ENCODE measurements around the gene SERPINB4.

SERPINB4 gene

DNA sequence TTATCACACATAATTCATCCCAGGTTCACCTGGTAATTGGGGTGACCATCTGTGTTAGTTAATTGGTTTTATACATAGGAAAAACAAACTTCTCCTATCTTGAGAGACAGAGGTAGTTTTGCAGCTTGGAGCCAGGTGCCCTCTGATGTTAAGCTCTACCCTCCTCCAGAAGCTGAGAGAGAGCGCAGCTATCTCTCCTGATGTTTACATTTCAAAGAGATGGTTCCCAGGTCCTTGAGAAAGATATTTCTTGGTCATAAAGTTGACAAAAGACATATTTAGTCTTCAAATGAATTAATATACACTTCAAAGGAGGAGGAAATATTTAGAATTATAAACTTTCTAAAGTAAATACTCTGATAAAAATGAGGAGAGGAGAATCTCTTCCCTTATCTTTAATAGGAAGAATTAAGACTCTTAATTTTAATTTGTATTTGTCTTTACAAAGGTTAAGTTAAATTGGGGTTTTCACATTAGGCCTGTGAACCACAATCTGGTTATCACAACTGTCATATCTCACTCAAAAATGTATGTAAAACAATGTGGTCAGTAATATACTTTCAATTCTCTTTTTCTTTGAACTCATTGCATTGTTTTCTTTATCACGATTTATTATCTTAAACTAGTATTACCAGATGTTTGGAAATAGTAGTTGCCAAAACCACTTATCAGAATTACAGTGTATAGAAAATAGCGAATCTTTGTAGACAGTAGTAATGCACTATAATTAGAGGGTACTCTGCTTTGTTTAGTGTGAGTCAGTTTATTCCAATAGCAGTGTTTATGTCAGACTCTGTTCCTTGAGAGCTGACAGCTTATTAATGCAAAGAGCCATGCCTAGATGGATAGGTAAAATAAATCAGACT lies 26.8 kb downstream of the SERPINB4 start:
- Histone ChIP-seq H3K27me3 (ENCODE audit: insufficient read depth, poor library complexity, severe bottlenecking) (no peaks in the 10 kb centered on the region), H3K27ac (replicated peaks) (no peak overlapping the region), H3K4me3 (replicated peaks; ENCODE audit: insufficient read depth, low read length) (no peak overlapping the region)
- TF ChIP-seq GABPA (IDR thresholded peaks at IDR 0.05; ENCODE audit: low read depth) = no peak
- TF ChIP-seq POLR2AphosphoS5 (IDR thresholded peaks at IDR 0.05; ENCODE audit: low read depth) = no peak
- no peak for TF ChIP-seq SPI1 (IDR thresholded peaks at IDR 0.05; ENCODE audit: borderline replicate concordance, low read depth)
- TF ChIP-seq, protein P1, sequence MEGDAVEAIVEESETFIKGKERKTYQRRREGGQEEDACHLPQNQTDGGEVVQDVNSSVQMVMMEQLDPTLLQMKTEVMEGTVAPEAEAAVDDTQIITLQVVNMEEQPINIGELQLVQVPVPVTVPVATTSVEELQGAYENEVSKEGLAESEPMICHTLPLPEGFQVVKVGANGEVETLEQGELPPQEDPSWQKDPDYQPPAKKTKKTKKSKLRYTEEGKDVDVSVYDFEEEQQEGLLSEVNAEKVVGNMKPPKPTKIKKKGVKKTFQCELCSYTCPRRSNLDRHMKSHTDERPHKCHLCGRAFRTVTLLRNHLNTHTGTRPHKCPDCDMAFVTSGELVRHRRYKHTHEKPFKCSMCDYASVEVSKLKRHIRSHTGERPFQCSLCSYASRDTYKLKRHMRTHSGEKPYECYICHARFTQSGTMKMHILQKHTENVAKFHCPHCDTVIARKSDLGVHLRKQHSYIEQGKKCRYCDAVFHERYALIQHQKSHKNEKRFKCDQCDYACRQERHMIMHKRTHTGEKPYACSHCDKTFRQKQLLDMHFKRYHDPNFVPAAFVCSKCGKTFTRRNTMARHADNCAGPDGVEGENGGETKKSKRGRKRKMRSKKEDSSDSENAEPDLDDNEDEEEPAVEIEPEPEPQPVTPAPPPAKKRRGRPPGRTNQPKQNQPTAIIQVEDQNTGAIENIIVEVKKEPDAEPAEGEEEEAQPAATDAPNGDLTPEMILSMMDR (IDR thresholded peaks at IDR 0.05; ENCODE audit: insufficient read depth, low read length) = no peak
- TF ChIP-seq, protein P2, sequence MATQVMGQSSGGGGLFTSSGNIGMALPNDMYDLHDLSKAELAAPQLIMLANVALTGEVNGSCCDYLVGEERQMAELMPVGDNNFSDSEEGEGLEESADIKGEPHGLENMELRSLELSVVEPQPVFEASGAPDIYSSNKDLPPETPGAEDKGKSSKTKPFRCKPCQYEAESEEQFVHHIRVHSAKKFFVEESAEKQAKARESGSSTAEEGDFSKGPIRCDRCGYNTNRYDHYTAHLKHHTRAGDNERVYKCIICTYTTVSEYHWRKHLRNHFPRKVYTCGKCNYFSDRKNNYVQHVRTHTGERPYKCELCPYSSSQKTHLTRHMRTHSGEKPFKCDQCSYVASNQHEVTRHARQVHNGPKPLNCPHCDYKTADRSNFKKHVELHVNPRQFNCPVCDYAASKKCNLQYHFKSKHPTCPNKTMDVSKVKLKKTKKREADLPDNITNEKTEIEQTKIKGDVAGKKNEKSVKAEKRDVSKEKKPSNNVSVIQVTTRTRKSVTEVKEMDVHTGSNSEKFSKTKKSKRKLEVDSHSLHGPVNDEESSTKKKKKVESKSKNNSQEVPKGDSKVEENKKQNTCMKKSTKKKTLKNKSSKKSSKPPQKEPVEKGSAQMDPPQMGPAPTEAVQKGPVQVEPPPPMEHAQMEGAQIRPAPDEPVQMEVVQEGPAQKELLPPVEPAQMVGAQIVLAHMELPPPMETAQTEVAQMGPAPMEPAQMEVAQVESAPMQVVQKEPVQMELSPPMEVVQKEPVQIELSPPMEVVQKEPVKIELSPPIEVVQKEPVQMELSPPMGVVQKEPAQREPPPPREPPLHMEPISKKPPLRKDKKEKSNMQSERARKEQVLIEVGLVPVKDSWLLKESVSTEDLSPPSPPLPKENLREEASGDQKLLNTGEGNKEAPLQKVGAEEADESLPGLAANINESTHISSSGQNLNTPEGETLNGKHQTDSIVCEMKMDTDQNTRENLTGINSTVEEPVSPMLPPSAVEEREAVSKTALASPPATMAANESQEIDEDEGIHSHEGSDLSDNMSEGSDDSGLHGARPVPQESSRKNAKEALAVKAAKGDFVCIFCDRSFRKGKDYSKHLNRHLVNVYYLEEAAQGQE (IDR thresholded peaks at IDR 0.05; ENCODE audit: insufficient replicate concordance, low read depth) = no peak
- no peak for DNase-seq (ENCODE audit: low read depth in 1 of 2, low spot score in 1 of 2)

DNA sequence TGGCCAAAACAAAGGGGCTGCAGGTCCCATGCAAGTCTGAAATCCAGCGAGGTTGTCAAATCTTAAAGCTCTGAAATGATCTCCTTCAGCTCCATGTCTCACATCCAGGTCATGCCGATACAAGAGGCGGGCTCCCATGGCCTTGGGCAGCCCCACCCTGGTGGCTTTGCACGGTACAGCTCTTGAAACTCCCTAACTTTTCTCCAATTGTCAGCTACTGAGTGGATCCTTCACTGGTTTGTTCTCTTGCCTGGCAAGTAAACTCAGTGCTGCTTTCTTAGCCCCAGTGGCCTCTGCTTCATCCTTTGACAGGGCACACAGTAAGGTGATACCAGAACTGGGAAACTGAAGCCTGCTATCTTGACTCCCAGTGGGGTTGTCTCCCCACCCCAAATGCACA lies 30.6 kb downstream of the SERPINB4 start:
- no peak for TF ChIP-seq GABPA (IDR thresholded peaks at IDR 0.05; ENCODE audit: low read depth)
- no peak for TF ChIP-seq POLR2AphosphoS5 (IDR thresholded peaks at IDR 0.05; ENCODE audit: low read depth)
- no peak for TF ChIP-seq SPI1 (IDR thresholded peaks at IDR 0.05; ENCODE audit: borderline replicate concordance, low read depth)
- TF ChIP-seq, protein P1 (IDR thresholded peaks at IDR 0.05; ENCODE audit: insufficient read depth, low read length) = no peak
- TF ChIP-seq, protein P2 (IDR thresholded peaks at IDR 0.05; ENCODE audit: insufficient replicate concordance, low read depth) = no peak
- no peak for DNase-seq (ENCODE audit: low read depth in 1 of 2, low spot score in 1 of 2)
- H3K4me3 ChIP-seq (replicated peaks; ENCODE audit: insufficient read depth, low read length) = no peak overlapping the region
- no peak overlapping the region for H3K27ac ChIP-seq (replicated peaks)
- H3K27me3 ChIP-seq (ENCODE audit: insufficient read depth, poor library complexity, severe bottlenecking) = no peaks in the 10 kb centered on the region

DNA sequence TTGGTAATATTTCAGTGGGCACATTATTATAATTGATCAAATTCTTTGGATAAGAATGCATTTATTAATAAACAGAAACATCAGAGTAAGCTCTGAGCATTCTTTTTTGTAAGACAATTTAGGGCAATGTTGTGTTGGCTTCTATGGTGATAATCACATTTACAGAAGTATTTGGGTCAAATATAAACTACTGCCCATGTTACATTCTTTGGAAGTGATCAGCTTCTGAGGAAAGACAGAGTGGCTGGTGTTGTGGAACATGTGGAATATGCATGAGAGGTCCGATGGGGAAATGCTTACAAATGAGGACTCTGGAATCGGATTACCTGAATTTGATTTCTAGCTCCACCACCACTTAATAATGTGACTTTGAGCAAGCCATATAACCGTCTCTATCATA lies 37.5 kb downstream of the SERPINB4 start:
- Histone ChIP-seq H3K27ac (replicated peaks) (no peak overlapping the region), H3K4me3 (replicated peaks; ENCODE audit: insufficient read depth, low read length) (no peak overlapping the region), H3K27me3 (ENCODE audit: insufficient read depth, poor library complexity, severe bottlenecking) (no peaks in the 10 kb centered on the region)
- TF ChIP-seq GABPA (IDR thresholded peaks at IDR 0.05; ENCODE audit: low read depth) = no peak
- TF ChIP-seq POLR2AphosphoS5 (IDR thresholded peaks at IDR 0.05; ENCODE audit: low read depth) = no peak
- TF ChIP-seq, protein P1 (IDR thresholded peaks at IDR 0.05; ENCODE audit: insufficient read depth, low read length) = no peak
- no peak for TF ChIP-seq SPI1 (IDR thresholded peaks at IDR 0.05; ENCODE audit: borderline replicate concordance, low read depth)
- TF ChIP-seq, protein P2 (IDR thresholded peaks at IDR 0.05; ENCODE audit: insufficient replicate concordance, low read depth) = no peak
- DNase-seq (ENCODE audit: low read depth in 1 of 2, low spot score in 1 of 2) = no peak

Data from HL-60 (cell line).